ENCODE data around the gene CA7.

The CA7 gene

GRCh38 chr16:66849549-66849948 is 5.3 kb downstream of the CA7 start:
- H3K4me3 ChIP-seq (ENCODE audit: control insufficient read depth, low read depth, low read length) = no peak overlapping the region
- DNase-seq (ENCODE audit: low read depth) = no peak
- no peak for TF ChIP-seq CTCF (IDR thresholded peaks at IDR 0.05; ENCODE audit: control insufficient read depth, insufficient read depth, low read depth, low read length, missing control alignments)

- no peak overlapping the region for H3K4me3 ChIP-seq (ENCODE audit: control insufficient read depth, low read depth, low read length)
- TF ChIP-seq CTCF (IDR thresholded peaks at IDR 0.05; ENCODE audit: control insufficient read depth, insufficient read depth, low read depth, low read length, missing control alignments) = no peak
- DNase-seq (ENCODE audit: low read depth) = no peak
Measured at GRCh38 chr16:66850115-66850815, 6.1 kb downstream of the CA7 start.

GRCh38 chr16:66851166-66851964 is 7.2 kb downstream of the CA7 start:
- H3K4me3 ChIP-seq (ENCODE audit: control insufficient read depth, low read depth, low read length) = no peak overlapping the region
- no peak for TF ChIP-seq CTCF (IDR thresholded peaks at IDR 0.05; ENCODE audit: control insufficient read depth, insufficient read depth, low read depth, low read length, missing control alignments)
- no peak for DNase-seq (ENCODE audit: low read depth)

GRCh38 chr16:66853261-66854139 is 9.3 kb downstream of the CA7 start:
- TF ChIP-seq CTCF (IDR thresholded peaks at IDR 0.05; ENCODE audit: control insufficient read depth, insufficient read depth, low read depth, low read length, missing control alignments) = no peak
- no peak for DNase-seq (ENCODE audit: low read depth)

GRCh38 chr16:66856184-66856730 is 12.0 kb downstream of the CA7 start:
- no peak for DNase-seq (ENCODE audit: low read depth)
- no peak overlapping the region for H3K4me3 ChIP-seq (ENCODE audit: control insufficient read depth, low read depth, low read length)
- no peak for TF ChIP-seq CTCF (IDR thresholded peaks at IDR 0.05; ENCODE audit: control insufficient read depth, insufficient read depth, low read depth, low read length, missing control alignments)

More at GRCh38 chr16:66853261-66854139, 9.3 kb downstream of the CA7 start:
- no peak overlapping the region for H3K4me3 ChIP-seq (ENCODE audit: control insufficient read depth, low read depth, low read length)

GRCh38 chr16:66856801-66857200 is 12.6 kb downstream of the CA7 start:
- DNase-seq (ENCODE audit: low read depth) = no peak
- no peak overlapping the region for H3K4me3 ChIP-seq (ENCODE audit: control insufficient read depth, low read depth, low read length)
- no peak for TF ChIP-seq CTCF (IDR thresholded peaks at IDR 0.05; ENCODE audit: control insufficient read depth, insufficient read depth, low read depth, low read length, missing control alignments)

Data from AG09309 (cell line).